Measurements from ENCODE around the gene ATXN7L3. TPM values are rescaled to one million over a fixed set of nuclear protein-coding genes. Genes with fewer than 3 reads are reported as not detected.

ATXN7L3 gene
- total and polyA plus RNA-seq, 7 donors: 20.4 to 42.6 (median 35.1) TPM

- WGBS, 3 donors: 0% methylated on average over 53 to 54 of the region's 54 CpGs
- Histone ChIP-seq H3K27me3 (ENCODE audit: insufficient read depth in 3 of 3, low read length in 2 of 3) (no peaks in the 10 kb centered on the region), H3K27ac (peak overlapping the region; percentile 98), H3K4me1 (peaks cover 36% of the 10 kb centered on the region), H3K4me3 (peak overlapping the region; percentile 85), H3K9me3 (no peaks in the 10 kb centered on the region), H3K36me3 (ENCODE audit: insufficient read depth in 1 of 2, low read depth in 1 of 2) (peaks cover 0 to 12% of the 10 kb centered on the region in 2 donors)
- peak; percentile 21 to 59 (median 36) for ATAC-seq
- peak; percentile 67 to 88 for DNase-seq
- intact Hi-C loops (cut with DNase I): loop anchor here in 1 of 2 donors (5.0 kb wide), 1 partner anchor 281 kb away; the partner anchor contains the start of gene GPATCH8
- no peak for TF ChIP-seq CTCF (IDR thresholded peaks at IDR 0.05)
Measured at GRCh38 chr17:44221084-44221861, 21.6 kb upstream of the ATXN7L3 start.

GRCh38 chr17:44220213-44221083 lies 20.8 kb upstream of the ATXN7L3 start:
- peak overlapping the region; percentile 98 for H3K27ac ChIP-seq
- peaks cover 44% of the 10 kb centered on the region for H3K4me1 ChIP-seq
- 0 to 1% (median 0%) methylated on average over 73 to 108 of the region's 108 CpGs for WGBS, 3 donors
- peak overlapping the region; percentile 85 for H3K4me3 ChIP-seq
- peak; percentile 21 to 35 (median 28) for ATAC-seq
- no peaks in the 10 kb centered on the region for H3K9me3 ChIP-seq
- H3K36me3 ChIP-seq (ENCODE audit: insufficient read depth in 1 of 2, low read depth in 1 of 2): peaks cover 0 to 20% of the 10 kb centered on the region in 2 donors
- DNase-seq: peak; percentile 58 to 76
- no peak for TF ChIP-seq CTCF (IDR thresholded peaks at IDR 0.05)
- H3K27me3 ChIP-seq (ENCODE audit: insufficient read depth in 3 of 3, low read length in 2 of 3): no peaks in the 10 kb centered on the region
- intact Hi-C loops (cut with DNase I): loop anchor here in 1 of 2 donors (5.0 kb wide), 1 partner anchor 282 kb away; the partner anchor contains the start of gene GPATCH8

- Histone ChIP-seq H3K36me3 (ENCODE audit: insufficient read depth in 1 of 2, low read depth in 1 of 2) (peaks cover 0 to 27% of the 10 kb centered on the region in 2 donors), H3K4me3 (peak within 1 kb of the TSS; percentile 85), H3K27ac (peak within 1 kb of the TSS; percentile 98), H3K27me3 (ENCODE audit: insufficient read depth in 3 of 3, low read length in 2 of 3) (no peaks in the 10 kb centered on the region), H3K4me1 (peaks cover 44% of the 10 kb centered on the region), H3K9me3 (no peaks in the 10 kb centered on the region)
- DNase-seq (peak; percentile 71 to 84), ATAC-seq (peak; percentile 9 to 32 (median 20))
- WGBS, 3 donors: 0 to 3% (median 0%) methylated on average over 14 to 71 of the region's 76 CpGs
- intact Hi-C loops (cut with DNase I): loop anchor here in 1 of 2 donors (5.0 kb wide), 1 partner anchor 283 kb away; the partner anchor contains the start of gene GPATCH8
- TF ChIP-seq CTCF (IDR thresholded peaks at IDR 0.05): no peak
Measured at GRCh38 chr17:44219616-44220212, 20.0 kb upstream of the ATXN7L3 start, which contains the start of gene UBTF. Gene UBTF, minus strand, starts transcription at chr17:44219675. Its CDS starts 1,446 bp downstream, at chr17:44218229.

GRCh38 chr17:44219108-44219615 lies 19.5 kb upstream of the ATXN7L3 start:
- WGBS, 3 donors: 1% methylated on average over 27 to 73 of the region's 73 CpGs; no CpG with 5 or more reads in 1 of the 3 donors
- H3K4me1 ChIP-seq: peaks cover 43% of the 10 kb centered on the region
- H3K27ac ChIP-seq: peak overlapping the region; percentile 98
- peak; percentile 62 for TF ChIP-seq CTCF (IDR thresholded peaks at IDR 0.05)
- DNase-seq (peak; percentile 80 to 88), ATAC-seq (peak; percentile 46 to 57 (median 51))
- intact Hi-C loops (cut with DNase I): no loop called here
- H3K27me3 ChIP-seq (ENCODE audit: insufficient read depth in 3 of 3, low read length in 2 of 3): no peaks in the 10 kb centered on the region
- H3K4me3 ChIP-seq: peak overlapping the region; percentile 85
- no peaks in the 10 kb centered on the region for H3K9me3 ChIP-seq
- peaks cover 3 to 33% of the 10 kb centered on the region in 2 donors for H3K36me3 ChIP-seq (ENCODE audit: insufficient read depth in 1 of 2, low read depth in 1 of 2)

Data from psoas muscle (tissue), 8 donors.